PC-3 (cell line): ENCODE measurements around the gene UHRF1.

Experiments
- CTCF ChIP-seq: fragments of 300-600 bp; sonication (generic); conservative IDR thresholded peaks from 2 replicates; pipeline ENCODE4 v1.5.1; 2017; ENCODE audit warnings: antibody characterized with exemption, low read depth, mild to moderate bottlenecking, low read length
- EZH2 ChIP-seq: fragments of 300-600 bp; sonication (generic); IDR thresholded peaks from one replicate; pipeline ENCODE4 v1.6.1; 2017; ENCODE audit warnings: antibody characterized with exemption, mild to moderate bottlenecking, low read length; ENCODE audit not compliant: unreplicated experiment

DNA sequence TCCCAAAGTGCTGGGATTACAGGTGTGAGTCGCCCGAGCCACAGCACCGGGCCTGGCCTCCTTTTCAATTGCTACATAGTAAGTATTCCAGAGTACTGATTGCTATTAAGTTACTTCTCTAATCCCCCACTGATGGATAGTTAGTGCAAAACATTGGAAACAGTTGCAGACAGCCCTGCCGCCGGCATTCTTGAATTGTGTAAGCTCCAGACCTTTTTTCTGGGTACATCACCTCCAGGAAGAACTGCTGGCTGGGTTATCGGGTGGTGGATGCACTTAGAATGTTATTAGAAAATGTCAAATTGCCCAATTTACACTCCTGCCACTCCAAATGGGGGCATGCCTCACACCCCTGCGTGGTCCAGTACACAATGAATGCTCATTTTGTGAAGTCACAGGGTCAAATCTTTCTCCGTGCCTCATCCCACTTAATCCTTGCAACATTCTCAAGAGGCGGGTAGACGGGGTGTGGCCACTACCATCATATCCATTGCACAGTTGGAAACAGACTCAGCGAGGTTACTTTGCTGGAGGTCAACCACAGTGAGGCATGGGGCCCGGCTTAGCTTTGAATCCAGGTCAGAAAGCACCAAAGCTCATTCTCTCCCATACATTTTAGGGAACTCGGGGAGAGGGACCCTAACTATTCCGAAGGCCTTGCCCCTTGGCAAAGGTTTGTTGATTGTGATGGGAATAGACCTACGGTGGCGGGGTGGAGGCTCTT is 58.6 kb downstream of the UHRF1 start:
- TF ChIP-seq CTCF = no peak
- TF ChIP-seq EZH2 = no peak
